Measurements from ENCODE around the gene OR2A14.
"Not testable (repeated sequence)": the region's sequence is repeated elsewhere in the genome, so short reads cannot be mapped to it uniquely, and the experiment has no call there.

The OR2A14 gene

GRCh38 chr7:144164784-144165183, 41.8 kb downstream of the OR2A14 start:
- FAIRE-seq, result no peak

- not testable (repeated sequence) for FAIRE-seq
These were observed 48.8 kb downstream of the OR2A14 start for GRCh38 chr7:144171594-144172350.

GRCh38 chr7:144174613-144175012, 51.6 kb downstream of the OR2A14 start:
- FAIRE-seq, result no peak

- FAIRE-seq, result not testable (repeated sequence)
These were observed 55.6 kb downstream of the OR2A14 start for GRCh38 chr7:144178380-144179164.

- not testable (repeated sequence) for FAIRE-seq
These were observed 56.1 kb downstream of the OR2A14 start for GRCh38 chr7:144179165-144179479.

All from G401.6 (cell line).